KOPT-K1 (cell line): Measurements from ENCODE around the gene NT5C2.

Experiments used
- H3K27ac ChIP-seq: fragments of 200-600 bp; sonication (generic); 2 replicates; pipeline ENCODE4 v1.5.1; 2016; ENCODE audit warnings: antibody characterized with exemption, mild to moderate bottlenecking, low read depth, low read length; ENCODE audit not compliant: poor library complexity, severe bottlenecking
- H3K36me3 ChIP-seq: fragments of 200-600 bp; sonication (generic); 2 replicates; pipeline ENCODE4 v1.5.1; 2017; ENCODE audit warnings: antibody characterized with exemption, mild to moderate bottlenecking, low read length, moderate library complexity; ENCODE audit not compliant: insufficient read depth
- H3K9me3 ChIP-seq: fragments of 200-600 bp; sonication (generic); 2 replicates; pipeline ENCODE4 v1.5.1; 2017; ENCODE audit warnings: antibody characterized with exemption, low read length, mild to moderate bottlenecking; ENCODE audit not compliant: insufficient read depth, poor library complexity, severe bottlenecking

NT5C2 gene

GRCh38 chr10:103106539-103106938 is 86.5 kb downstream of the NT5C2 start:
- Histone ChIP-seq H3K9me3 (no peaks in the 10 kb centered on the region), H3K36me3 (peaks cover 66% of the 10 kb centered on the region), H3K27ac (no peak overlapping the region)

DNA sequence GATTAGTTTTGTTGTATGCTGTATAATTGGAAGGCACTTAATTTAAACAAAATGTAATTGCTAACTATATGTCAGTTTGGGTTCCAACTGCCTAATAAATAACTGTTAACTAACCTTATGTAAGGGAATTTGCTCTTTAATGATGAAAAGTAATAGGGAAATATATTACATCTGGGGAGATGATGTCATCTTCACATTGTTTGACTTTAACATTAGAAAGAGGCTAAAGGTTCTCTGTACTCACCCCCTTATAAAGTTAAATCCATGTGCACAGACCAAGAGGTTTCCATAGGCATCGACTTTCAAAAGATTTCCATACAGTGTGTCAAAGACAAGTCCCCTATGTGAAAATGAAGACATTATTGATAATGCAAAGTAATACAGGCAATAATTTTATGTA is 87.6 kb downstream of the NT5C2 start:
- Histone ChIP-seq H3K27ac (no peak overlapping the region), H3K9me3 (no peaks in the 10 kb centered on the region), H3K36me3 (peaks cover 76% of the 10 kb centered on the region)

DNA sequence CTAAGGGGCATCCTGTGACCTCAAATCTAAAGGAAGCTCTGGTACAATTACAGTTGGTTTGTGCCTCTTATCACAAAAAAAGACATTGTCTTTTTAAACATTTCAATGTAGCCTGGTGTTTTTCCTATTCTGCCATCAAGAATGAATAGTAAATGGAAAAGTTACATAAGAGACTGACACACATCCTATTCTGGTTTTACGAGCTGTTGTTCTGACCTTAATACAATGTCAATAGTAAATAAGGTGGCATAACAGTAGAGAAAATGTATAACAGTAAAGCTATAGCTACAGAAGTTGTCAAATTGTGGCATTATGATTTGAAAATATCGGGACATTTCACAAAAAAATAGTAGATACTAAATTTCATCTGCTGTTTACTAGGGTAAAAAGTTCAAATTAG is 88.4 kb downstream of the NT5C2 start:
- peaks cover 76% of the 10 kb centered on the region for H3K36me3 ChIP-seq
- no peak overlapping the region for H3K27ac ChIP-seq
- H3K9me3 ChIP-seq, result no peaks in the 10 kb centered on the region

DNA sequence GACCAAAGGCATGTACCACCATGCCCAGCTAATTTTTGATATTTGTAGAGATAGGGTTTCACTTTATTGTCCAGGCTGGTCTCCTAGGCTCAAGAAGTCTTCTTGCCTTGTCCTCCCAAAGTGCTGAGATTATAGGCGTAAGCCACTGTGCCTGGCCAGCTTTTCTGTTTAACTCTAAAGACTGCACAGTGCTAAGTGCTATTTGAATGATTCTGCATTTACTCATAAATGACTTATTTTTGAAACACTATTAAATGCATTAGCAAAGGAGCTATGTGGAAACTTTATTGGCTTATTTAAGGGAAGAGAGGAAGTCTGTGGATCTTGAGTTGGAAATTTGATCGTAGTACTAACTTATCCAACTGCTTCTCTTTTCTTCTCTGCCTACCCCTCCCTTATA is 89.1 kb downstream of the NT5C2 start:
- Histone ChIP-seq H3K9me3 (no peaks in the 10 kb centered on the region), H3K27ac (no peak overlapping the region), H3K36me3 (peaks cover 83% of the 10 kb centered on the region)

DNA sequence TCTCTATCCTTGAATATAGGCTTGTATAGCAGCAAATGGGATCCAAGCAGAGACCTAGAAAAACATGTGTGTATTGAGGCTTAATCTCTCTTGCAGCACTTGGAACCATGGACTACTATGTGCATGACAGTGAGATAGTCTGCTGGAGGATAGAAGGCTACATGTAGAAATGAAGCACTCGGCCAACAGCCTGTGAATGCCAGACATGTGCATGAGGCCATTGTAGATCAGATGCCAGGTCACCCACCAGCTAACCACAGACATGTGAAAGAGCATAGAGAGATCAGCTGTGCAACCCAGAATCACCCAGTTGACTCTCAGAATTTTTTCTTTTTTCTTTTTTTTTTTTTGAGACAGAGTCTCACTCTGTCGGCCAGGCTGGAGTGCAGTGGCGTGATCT is 90.9 kb downstream of the NT5C2 start:
- Histone ChIP-seq H3K36me3 (peaks cover 98% of the 10 kb centered on the region), H3K9me3 (no peaks in the 10 kb centered on the region), H3K27ac (no peak overlapping the region)

DNA sequence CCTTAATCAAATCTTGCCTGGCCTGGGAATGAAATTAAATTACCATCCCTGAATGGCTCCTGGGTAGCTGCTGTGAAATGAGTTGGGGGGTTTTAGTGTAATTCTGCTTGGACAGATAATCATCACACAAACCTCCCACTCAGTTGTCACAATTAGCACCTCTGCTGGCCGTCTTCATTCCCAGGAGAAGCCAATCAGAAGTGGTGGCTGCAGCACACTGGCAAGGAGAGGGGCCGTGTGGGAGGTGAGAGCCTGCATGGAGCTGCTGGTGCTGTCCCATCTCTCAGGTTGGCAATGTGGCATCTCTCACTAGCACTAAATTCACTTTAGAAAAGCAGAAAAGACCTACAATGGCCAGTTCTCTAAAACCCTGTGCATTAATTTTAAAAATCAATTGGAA is 92.5 kb downstream of the NT5C2 start:
- H3K9me3 ChIP-seq, result no peaks in the 10 kb centered on the region
- no peak overlapping the region for H3K27ac ChIP-seq
- peaks cover 97% of the 10 kb centered on the region for H3K36me3 ChIP-seq

DNA sequence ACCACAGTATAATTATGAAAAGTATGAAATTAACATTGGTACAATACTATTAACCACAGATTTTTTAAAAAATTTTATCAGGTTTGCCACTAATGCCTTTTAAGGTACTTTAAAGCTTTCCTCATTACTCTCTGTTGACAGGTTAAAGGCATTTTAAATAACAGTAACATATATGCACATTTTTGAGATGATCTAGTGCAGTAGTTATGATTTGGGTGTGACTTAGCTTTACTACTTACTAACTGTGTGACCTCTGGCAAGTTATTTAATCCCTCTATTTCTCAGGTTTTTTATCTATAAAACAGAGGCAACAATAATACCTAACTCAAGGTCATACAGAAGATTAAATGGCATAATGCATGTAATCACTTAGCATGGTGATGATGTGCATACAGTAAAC is 94.8 kb downstream of the NT5C2 start:
- H3K27ac ChIP-seq, result no peak overlapping the region
- peaks cover 97% of the 10 kb centered on the region for H3K36me3 ChIP-seq
- no peaks in the 10 kb centered on the region for H3K9me3 ChIP-seq

DNA sequence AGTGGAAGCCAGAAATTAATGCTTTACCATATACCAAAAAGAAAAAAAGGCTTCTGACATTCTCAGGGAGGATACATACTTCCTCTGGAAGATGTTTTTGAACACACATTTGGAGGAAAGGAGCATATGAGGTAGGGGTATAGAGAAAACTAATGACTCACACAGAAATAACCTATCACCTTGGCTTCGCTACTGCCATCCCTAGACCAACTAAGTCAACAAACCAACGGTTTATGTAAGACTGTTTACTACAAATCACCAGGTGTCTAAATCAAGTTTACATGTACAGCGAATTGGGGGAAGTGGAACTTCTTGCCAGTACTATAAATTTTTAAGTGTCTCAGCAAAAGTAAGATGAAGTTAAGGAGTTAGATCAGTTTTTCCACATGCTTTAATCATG is 96.9 kb downstream of the NT5C2 start:
- H3K9me3 ChIP-seq, result no peaks in the 10 kb centered on the region
- no peak overlapping the region for H3K27ac ChIP-seq
- H3K36me3 ChIP-seq, result peaks cover 97% of the 10 kb centered on the region

DNA sequence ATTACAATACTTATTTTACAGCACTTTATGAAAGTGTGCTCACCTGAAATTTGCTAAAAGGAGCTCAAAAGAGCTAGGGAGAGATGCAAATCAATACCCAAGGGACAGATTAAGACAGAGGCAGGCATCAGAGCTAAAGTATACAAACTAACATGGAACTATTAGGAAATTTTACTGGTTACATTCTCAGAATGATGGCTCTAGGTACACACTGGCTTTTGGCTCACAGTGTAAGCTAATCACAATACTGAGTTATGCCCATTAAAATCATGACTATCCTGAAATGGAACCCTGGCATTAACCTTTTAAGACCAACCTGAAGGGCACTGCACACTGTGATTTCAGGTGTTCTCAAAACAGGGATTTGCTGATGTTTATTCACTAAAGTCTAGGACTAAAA is 98.1 kb downstream of the NT5C2 start:
- Histone ChIP-seq H3K9me3 (no peaks in the 10 kb centered on the region), H3K27ac (no peak overlapping the region), H3K36me3 (peaks cover 97% of the 10 kb centered on the region)

GRCh38 chr10:103090911-103091310 is 102.2 kb downstream of the NT5C2 start:
- peaks cover 99% of the 10 kb centered on the region for H3K36me3 ChIP-seq
- no peaks in the 10 kb centered on the region for H3K9me3 ChIP-seq
- no peak overlapping the region for H3K27ac ChIP-seq

- Histone ChIP-seq H3K27ac (no peak overlapping the region), H3K9me3 (no peaks in the 10 kb centered on the region), H3K36me3 (peaks cover 99% of the 10 kb centered on the region)
Observed at GRCh38 chr10:103089493-103089892, 103.6 kb downstream of the NT5C2 start.

GRCh38 chr10:103086799-103087198 is 106.3 kb downstream of the NT5C2 start:
- Histone ChIP-seq H3K36me3 (peaks cover 93% of the 10 kb centered on the region), H3K27ac (no peak overlapping the region), H3K9me3 (no peaks in the 10 kb centered on the region)

- Histone ChIP-seq H3K9me3 (no peaks in the 10 kb centered on the region), H3K27ac (no peak overlapping the region), H3K36me3 (peaks cover 87% of the 10 kb centered on the region)
Observed at GRCh38 chr10:103086261-103086660, 106.8 kb downstream of the NT5C2 start.

GRCh38 chr10:103083977-103084320 is 109.1 kb downstream of the NT5C2 start:
- H3K27ac ChIP-seq, result no peak overlapping the region
- H3K36me3 ChIP-seq, result peaks cover 64% of the 10 kb centered on the region
- H3K9me3 ChIP-seq, result no peaks in the 10 kb centered on the region

GRCh38 chr10:103083266-103083976 is 109.7 kb downstream of the NT5C2 start:
- peaks cover 59% of the 10 kb centered on the region for H3K36me3 ChIP-seq
- no peak overlapping the region for H3K27ac ChIP-seq
- H3K9me3 ChIP-seq, result no peaks in the 10 kb centered on the region

DNA sequence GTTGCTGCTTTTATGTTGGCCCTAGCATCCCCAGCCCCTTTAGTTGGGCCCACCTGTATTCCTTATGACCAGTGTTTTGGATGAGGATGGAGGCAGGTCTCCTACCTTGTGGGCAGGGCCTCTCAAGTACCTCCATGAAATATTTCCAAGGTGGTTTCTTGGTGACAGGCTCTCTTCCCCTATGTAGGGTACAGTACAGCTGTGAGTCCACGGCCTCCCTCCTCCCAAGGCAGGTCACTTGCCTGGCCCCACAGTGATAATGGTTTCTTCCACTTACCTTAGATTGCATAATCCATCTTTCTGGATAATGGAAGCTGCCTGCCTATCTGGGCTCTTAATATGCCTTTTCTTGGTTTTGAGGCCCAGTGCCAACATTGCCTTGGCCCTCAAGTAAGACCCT is 110.4 kb downstream of the NT5C2 start:
- peaks cover 52% of the 10 kb centered on the region for H3K36me3 ChIP-seq
- no peak overlapping the region for H3K27ac ChIP-seq
- no peaks in the 10 kb centered on the region for H3K9me3 ChIP-seq
